Activated B cell treated with CpG ODN at 0.5 μM for 24 hours (primary cell): ENCODE data around the gene MMP19. TPM values are rescaled to one million over a fixed set of nuclear protein-coding genes. Genes with fewer than 3 reads are reported as not detected.
"Not testable (repeated sequence)": the region's sequence is repeated elsewhere in the genome, so short reads cannot be mapped to it uniquely, and the experiment has no call there.

Experiments
- ATAC-seq: fragments of 200-7000 bp; cut with Tn5 transposase; one replicate; pipeline ENCODE4 v1.10.0; 2021; ENCODE audit warnings: low read depth, mild to moderate bottlenecking, moderate library complexity
- CTCF ChIA-PET: fragments of 350-600 bp; sonication (Branson Sonifier 250); formaldehyde crosslinking; loops from one replicate; lab custom pipeline; 2021; ENCODE audit warnings: antibody characterized with exemption; lab: Charles Lee
- POLR2A ChIA-PET: fragments of 350-600 bp; sonication (Branson Sonifier 250); formaldehyde crosslinking; loops from one replicate; lab custom pipeline; 2021; ENCODE audit warnings: antibody characterized with exemption; lab: Charles Lee
- DNase-seq: peaks from one replicate; pipeline ENCODE4 v3.0.0; 2022
- H3K27ac Mint-ChIP-seq: one replicate; pipeline ENCODE4 v1.8.0; 2020; ENCODE audit warnings: mixed read lengths
- H3K27me3 Mint-ChIP-seq: one replicate; pipeline ENCODE4 v1.8.0; 2021; ENCODE audit warnings: mixed read lengths
- H3K36me3 Mint-ChIP-seq: one replicate; pipeline ENCODE4 v1.8.0; 2021; ENCODE audit warnings: low read depth, mixed read lengths
- H3K4me1 Mint-ChIP-seq: one replicate; pipeline ENCODE4 v1.8.0; 2021; ENCODE audit warnings: mixed read lengths
- H3K4me3 Mint-ChIP-seq: one replicate; pipeline ENCODE4 v1.8.0; 2020; ENCODE audit warnings: mild to moderate bottlenecking, mixed read lengths
- H3K9me3 Mint-ChIP-seq: one replicate; pipeline ENCODE4 v1.8.0; 2020; ENCODE audit warnings: mixed read lengths
- intact Hi-C: fragments of 100-400 bp; cut with micrococcal nuclease; formaldehyde crosslinking; loops from one replicate; pipeline ENCODE4 v1.15.1; 2024
- total RNA-seq: library from RNA; stranded (reverse); gene quantifications from 2 replicates; pipeline ENCODE4 v1.2.3, GENCODE V29; 2022
- TF ChIP-seq, protein P1 (sequence below): fragments of 200-600 bp; IDR thresholded peaks from one replicate; pipeline ENCODE4 v1.8.0; 2022; ENCODE audit warnings: antibody characterized with exemption, mild to moderate bottlenecking

Gene MMP19
- total RNA-seq, 1 donor from 2014 or later: 0.31 TPM

DNA sequence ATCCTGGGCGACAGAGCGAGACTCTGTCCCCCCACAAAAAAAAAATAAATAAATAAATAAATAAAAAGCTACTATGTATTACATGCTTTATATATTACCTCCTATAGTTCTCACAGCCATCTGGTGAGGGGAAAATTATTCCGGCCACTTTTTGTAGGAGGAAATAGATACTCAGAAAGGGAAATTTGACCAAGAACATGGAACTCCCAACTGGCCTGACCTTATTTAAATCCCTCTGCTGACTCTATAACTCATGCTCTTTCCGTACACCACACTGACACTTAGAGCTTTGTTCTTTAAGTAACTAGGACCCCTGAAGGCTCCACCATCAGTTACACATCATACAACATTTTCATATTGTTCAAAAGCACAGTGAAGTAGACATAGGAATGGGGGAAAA lies 2.2 kb upstream of the MMP19 start:
- Mint-ChIP-seq H3K27ac (no peak overlapping the region), H3K36me3 (no peaks in the 10 kb centered on the region), H3K4me3 (no peak overlapping the region), H3K9me3 (no peaks in the 10 kb centered on the region), H3K27me3 (peaks cover 13% of the 10 kb centered on the region), H3K4me1 (no peaks in the 10 kb centered on the region)
- ChIA-PET CTCF (no interaction called here), POLR2A (no interaction called here)
- ATAC-seq (no peak), DNase-seq (no peak)
- intact Hi-C loops: no loop called here
- TF ChIP-seq, protein P1, sequence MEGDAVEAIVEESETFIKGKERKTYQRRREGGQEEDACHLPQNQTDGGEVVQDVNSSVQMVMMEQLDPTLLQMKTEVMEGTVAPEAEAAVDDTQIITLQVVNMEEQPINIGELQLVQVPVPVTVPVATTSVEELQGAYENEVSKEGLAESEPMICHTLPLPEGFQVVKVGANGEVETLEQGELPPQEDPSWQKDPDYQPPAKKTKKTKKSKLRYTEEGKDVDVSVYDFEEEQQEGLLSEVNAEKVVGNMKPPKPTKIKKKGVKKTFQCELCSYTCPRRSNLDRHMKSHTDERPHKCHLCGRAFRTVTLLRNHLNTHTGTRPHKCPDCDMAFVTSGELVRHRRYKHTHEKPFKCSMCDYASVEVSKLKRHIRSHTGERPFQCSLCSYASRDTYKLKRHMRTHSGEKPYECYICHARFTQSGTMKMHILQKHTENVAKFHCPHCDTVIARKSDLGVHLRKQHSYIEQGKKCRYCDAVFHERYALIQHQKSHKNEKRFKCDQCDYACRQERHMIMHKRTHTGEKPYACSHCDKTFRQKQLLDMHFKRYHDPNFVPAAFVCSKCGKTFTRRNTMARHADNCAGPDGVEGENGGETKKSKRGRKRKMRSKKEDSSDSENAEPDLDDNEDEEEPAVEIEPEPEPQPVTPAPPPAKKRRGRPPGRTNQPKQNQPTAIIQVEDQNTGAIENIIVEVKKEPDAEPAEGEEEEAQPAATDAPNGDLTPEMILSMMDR: no peak

DNA sequence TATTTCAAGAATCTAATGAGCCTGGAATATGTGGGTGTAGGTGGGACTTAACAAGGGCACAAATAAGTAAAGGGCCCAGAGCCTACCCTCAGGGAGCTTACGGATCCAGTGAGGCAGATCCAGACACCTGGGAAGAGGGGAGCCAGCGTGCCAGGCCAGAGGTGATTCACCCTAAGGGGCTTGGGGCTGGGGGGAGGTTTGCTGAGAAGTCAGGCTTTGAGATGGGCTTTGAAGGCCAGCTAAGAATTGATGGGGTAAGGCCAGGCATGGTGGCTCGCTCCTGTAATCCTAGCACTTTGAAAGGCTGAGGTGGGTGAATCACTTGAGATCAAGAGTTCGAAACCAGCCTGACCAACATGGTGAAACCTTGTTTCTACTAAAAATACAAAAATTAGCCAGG lies 695 bp upstream of the MMP19 start:
- H3K4me1 Mint-ChIP-seq: no peaks in the 10 kb centered on the region
- ChIA-PET CTCF (no interaction called here), POLR2A (interaction anchor here (0.6 kb wide), 1 partner anchor 446 kb away, joined by 4 read pairs; no protein-coding TSS in a partner anchor)
- DNase-seq (no peak), ATAC-seq (no peak)
- TF ChIP-seq, protein P1: no peak
- H3K36me3 Mint-ChIP-seq: no peaks in the 10 kb centered on the region
- no peaks in the 10 kb centered on the region for H3K9me3 Mint-ChIP-seq
- no peak overlapping the region for H3K4me3 Mint-ChIP-seq
- intact Hi-C loops: no loop called here
- peaks cover 9% of the 10 kb centered on the region for H3K27me3 Mint-ChIP-seq
- H3K27ac Mint-ChIP-seq: no peak overlapping the region

DNA sequence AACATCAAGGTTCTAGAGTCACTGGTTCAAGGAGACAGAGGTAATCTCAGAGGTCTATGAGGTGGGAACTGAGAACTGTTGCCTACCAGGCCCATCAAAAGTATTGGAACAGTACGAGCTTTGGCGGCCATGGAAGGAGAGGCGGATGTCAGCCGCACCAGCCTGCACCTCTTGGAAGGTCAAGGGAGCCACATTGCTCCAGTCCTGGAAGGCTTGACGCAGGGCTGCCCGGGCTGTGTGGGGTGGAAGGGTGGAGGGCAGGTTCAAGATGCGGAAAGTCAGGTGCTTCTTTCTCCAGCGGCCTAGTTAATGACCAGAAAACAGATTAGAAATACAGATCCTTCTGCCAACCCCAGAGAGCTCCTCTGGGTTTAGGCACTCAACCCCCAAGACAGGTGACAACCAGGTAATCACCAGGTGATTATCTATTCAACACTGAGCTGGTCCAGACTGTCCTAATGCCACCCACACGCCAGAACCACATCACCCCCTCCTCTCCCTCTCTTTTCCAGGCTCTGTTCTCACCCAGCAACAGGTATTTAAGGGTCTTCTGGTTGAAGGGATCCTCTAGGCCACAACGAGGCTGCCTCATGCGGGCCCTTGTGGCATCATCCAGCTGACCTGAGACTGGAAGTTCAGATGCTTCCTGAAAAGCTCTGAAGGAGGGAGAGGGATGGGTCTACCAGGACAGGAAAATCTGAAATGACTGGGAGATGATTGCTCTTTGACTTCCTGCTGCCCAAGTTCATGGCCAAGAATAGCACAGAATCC lies 2.0 kb downstream of the MMP19 start:
- H3K9me3 Mint-ChIP-seq: no peaks in the 10 kb centered on the region
- H3K4me1 Mint-ChIP-seq: no peaks in the 10 kb centered on the region
- ATAC-seq (no peak), DNase-seq (no peak)
- POLR2A ChIA-PET: no interaction called here
- intact Hi-C loops: no loop called here
- CTCF ChIA-PET: no interaction called here
- H3K27ac Mint-ChIP-seq: no peak overlapping the region
- TF ChIP-seq, protein P1: no peak
- H3K4me3 Mint-ChIP-seq: no peak overlapping the region
- H3K27me3 Mint-ChIP-seq: peaks cover 7% of the 10 kb centered on the region
- H3K36me3 Mint-ChIP-seq: no peaks in the 10 kb centered on the region

DNA sequence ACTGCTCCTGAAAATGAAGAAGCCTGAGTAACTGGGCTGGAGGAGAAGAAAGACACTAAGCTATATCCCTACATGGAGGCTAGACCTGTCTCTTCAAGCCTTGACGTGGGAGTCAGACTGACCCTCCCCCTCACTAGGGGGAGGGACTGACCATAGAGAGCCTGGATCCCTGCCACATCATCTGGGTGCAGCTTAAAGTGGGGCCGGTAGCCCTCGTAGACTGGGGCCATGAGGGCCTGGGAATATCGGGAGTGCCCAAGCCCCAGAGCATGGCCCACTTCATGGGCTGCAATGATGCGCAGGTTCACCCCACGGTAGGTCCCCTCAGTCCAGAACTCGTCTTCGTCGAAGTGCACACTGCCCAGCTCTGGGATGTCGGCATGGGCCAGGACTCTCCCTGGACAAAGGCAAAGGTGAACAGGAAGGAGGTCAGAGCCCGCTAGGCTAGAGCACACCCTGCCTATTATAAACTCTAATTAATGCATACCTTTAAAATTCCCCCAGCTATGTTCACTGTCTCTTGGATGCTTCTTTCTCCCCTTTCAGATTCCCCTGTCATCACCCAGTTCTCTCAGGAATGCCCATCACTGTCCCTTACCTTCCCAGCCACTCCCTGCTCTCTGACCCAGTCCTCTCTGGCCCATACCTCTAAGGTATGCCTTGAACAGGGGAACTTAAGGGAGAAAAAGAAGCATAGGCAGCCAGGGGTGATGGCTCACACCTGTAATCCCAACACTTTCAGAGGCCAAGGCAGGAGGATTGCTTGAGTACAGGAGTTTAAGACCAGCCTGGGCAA lies 3.2 kb downstream of the MMP19 start:
- H3K4me1 Mint-ChIP-seq: no peaks in the 10 kb centered on the region
- H3K4me3 Mint-ChIP-seq: no peak overlapping the region
- DNase-seq (no peak), ATAC-seq (no peak)
- H3K27me3 Mint-ChIP-seq: peaks cover 7% of the 10 kb centered on the region
- no peaks in the 10 kb centered on the region for H3K9me3 Mint-ChIP-seq
- ChIA-PET CTCF (no interaction called here), POLR2A (no interaction called here)
- TF ChIP-seq, protein P1: no peak
- H3K36me3 Mint-ChIP-seq: no peaks in the 10 kb centered on the region
- intact Hi-C loops: no loop called here
- H3K27ac Mint-ChIP-seq: no peak overlapping the region

DNA sequence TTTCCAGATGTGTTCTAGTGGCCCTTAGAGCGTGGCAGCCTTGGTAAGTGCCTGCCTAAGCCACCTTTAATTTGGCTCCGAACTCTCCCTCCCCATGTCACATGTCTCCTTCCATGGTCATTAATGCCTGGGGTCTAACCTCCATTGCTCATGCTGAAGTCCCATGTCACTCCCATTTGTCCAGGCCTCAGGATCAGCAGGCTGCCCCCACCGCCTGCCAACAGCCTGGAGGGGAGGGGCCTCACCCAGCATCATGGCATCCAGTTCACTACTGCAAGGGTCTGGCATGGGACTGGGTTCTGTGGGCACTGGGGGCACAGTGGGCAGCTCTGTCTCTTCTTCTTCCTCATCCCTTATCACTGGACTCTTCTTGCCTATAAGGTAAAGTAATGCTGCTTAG lies 4.4 kb downstream of the MMP19 start:
- TF ChIP-seq, protein P1: no peak
- H3K36me3 Mint-ChIP-seq: no peaks in the 10 kb centered on the region
- ChIA-PET CTCF (no interaction called here), POLR2A (no interaction called here)
- intact Hi-C loops: no loop called here
- DNase-seq (no peak), ATAC-seq (no peak)
- no peaks in the 10 kb centered on the region for H3K9me3 Mint-ChIP-seq
- H3K27ac Mint-ChIP-seq: no peak overlapping the region
- no peak overlapping the region for H3K4me3 Mint-ChIP-seq
- H3K4me1 Mint-ChIP-seq: no peaks in the 10 kb centered on the region
- H3K27me3 Mint-ChIP-seq: peaks cover 7% of the 10 kb centered on the region

DNA sequence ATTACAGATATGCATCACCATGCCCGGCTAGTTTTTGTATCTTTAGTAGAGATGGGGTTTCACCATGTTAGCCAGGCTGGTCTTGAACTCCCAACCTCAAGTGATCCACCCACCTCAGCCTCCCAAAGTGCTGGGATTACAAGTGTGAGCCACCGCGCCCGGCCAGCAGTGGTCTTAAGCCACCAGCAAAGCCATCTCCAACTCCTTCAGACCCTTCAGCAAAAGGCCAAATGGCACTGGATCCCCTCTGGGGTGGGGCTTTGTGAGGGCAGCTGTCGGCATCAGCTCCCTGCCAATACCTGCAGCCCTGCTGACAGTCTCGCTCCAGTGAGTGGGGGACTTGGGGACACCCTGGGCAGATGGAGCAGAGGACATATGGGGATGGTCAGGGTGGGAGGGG lies 8.3 kb downstream of the MMP19 start:
- H3K27me3 Mint-ChIP-seq, CTCF ChIA-PET, H3K36me3 Mint-ChIP-seq, H3K27ac Mint-ChIP-seq, H3K9me3 Mint-ChIP-seq, ATAC-seq, H3K4me3 Mint-ChIP-seq, DNase-seq, intact Hi-C loops: not testable (repeated sequence)
- H3K4me1 Mint-ChIP-seq: peaks cover 18% of the 10 kb centered on the region
- POLR2A ChIA-PET: interaction anchor here (0.7 kb wide), 1 partner anchor 317 kb away, joined by 3 read pairs; no protein-coding TSS in a partner anchor
